ENCODE data around the gene AGO1. TPM values are rescaled to one million over a fixed set of nuclear protein-coding genes. Genes with fewer than 3 reads are reported as not detected.

AGO1 gene
- total and polyA plus RNA-seq, 2 of the 8 experiments (the other 6 are each of a cell fraction or from before 2014, with no cell fraction given) = 15.1 to 73.7 TPM

DNA sequence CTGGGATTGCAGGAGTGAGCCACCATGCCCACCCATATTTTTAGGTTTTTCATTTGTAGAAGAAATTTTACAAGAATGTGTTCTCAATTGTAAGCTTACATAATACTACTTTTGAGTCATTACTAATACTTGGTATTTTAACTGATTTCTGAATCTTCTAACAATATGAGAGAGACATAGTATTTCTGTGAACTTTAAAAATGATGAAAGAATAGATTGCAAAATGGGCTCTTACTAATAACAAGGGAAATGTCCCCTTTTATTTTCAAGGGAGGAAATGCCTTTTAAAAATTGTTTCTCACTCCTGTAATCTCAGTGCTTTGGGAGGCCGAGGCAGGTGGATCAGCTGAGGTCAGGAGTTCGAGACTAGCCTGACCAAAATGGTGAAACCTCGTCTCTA, 53.8 kb downstream of the AGO1 start (continued):
- TF ChIP-seq, protein P1, sequence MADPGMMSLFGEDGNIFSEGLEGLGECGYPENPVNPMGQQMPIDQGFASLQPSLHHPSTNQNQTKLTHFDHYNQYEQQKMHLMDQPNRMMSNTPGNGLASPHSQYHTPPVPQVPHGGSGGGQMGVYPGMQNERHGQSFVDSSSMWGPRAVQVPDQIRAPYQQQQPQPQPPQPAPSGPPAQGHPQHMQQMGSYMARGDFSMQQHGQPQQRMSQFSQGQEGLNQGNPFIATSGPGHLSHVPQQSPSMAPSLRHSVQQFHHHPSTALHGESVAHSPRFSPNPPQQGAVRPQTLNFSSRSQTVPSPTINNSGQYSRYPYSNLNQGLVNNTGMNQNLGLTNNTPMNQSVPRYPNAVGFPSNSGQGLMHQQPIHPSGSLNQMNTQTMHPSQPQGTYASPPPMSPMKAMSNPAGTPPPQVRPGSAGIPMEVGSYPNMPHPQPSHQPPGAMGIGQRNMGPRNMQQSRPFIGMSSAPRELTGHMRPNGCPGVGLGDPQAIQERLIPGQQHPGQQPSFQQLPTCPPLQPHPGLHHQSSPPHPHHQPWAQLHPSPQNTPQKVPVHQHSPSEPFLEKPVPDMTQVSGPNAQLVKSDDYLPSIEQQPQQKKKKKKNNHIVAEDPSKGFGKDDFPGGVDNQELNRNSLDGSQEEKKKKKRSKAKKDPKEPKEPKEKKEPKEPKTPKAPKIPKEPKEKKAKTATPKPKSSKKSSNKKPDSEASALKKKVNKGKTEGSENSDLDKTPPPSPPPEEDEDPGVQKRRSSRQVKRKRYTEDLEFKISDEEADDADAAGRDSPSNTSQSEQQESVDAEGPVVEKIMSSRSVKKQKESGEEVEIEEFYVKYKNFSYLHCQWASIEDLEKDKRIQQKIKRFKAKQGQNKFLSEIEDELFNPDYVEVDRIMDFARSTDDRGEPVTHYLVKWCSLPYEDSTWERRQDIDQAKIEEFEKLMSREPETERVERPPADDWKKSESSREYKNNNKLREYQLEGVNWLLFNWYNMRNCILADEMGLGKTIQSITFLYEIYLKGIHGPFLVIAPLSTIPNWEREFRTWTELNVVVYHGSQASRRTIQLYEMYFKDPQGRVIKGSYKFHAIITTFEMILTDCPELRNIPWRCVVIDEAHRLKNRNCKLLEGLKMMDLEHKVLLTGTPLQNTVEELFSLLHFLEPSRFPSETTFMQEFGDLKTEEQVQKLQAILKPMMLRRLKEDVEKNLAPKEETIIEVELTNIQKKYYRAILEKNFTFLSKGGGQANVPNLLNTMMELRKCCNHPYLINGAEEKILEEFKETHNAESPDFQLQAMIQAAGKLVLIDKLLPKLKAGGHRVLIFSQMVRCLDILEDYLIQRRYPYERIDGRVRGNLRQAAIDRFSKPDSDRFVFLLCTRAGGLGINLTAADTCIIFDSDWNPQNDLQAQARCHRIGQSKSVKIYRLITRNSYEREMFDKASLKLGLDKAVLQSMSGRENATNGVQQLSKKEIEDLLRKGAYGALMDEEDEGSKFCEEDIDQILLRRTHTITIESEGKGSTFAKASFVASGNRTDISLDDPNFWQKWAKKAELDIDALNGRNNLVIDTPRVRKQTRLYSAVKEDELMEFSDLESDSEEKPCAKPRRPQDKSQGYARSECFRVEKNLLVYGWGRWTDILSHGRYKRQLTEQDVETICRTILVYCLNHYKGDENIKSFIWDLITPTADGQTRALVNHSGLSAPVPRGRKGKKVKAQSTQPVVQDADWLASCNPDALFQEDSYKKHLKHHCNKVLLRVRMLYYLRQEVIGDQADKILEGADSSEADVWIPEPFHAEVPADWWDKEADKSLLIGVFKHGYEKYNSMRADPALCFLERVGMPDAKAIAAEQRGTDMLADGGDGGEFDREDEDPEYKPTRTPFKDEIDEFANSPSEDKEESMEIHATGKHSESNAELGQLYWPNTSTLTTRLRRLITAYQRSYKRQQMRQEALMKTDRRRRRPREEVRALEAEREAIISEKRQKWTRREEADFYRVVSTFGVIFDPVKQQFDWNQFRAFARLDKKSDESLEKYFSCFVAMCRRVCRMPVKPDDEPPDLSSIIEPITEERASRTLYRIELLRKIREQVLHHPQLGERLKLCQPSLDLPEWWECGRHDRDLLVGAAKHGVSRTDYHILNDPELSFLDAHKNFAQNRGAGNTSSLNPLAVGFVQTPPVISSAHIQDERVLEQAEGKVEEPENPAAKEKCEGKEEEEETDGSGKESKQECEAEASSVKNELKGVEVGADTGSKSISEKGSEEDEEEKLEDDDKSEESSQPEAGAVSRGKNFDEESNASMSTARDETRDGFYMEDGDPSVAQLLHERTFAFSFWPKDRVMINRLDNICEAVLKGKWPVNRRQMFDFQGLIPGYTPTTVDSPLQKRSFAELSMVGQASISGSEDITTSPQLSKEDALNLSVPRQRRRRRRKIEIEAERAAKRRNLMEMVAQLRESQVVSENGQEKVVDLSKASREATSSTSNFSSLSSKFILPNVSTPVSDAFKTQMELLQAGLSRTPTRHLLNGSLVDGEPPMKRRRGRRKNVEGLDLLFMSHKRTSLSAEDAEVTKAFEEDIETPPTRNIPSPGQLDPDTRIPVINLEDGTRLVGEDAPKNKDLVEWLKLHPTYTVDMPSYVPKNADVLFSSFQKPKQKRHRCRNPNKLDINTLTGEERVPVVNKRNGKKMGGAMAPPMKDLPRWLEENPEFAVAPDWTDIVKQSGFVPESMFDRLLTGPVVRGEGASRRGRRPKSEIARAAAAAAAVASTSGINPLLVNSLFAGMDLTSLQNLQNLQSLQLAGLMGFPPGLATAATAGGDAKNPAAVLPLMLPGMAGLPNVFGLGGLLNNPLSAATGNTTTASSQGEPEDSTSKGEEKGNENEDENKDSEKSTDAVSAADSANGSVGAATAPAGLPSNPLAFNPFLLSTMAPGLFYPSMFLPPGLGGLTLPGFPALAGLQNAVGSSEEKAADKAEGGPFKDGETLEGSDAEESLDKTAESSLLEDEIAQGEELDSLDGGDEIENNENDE (IDR thresholded peaks at IDR 0.05; ENCODE audit: insufficient replicate concordance, low read length) = no peak
- TF ChIP-seq CTBP2 (IDR thresholded peaks at IDR 0.05; ENCODE audit: borderline replicate concordance, insufficient read depth, insufficient read length, low read length) = no peak
- TF ChIP-seq RFX5 (IDR thresholded peaks at IDR 0.05; ENCODE audit: borderline replicate concordance, low read depth, low read length) = no peak
- no peak for TF ChIP-seq HDAC2 (IDR thresholded peaks at IDR 0.05; ENCODE audit: borderline replicate concordance in 1 of 2, low read depth in 2 of 2, low read length in 2 of 2)
- no peak for TF ChIP-seq JUND (IDR thresholded peaks at IDR 0.05; ENCODE audit: low read length)
- no peak for TF ChIP-seq RBBP5 (IDR thresholded peaks at IDR 0.05; ENCODE audit: borderline replicate concordance, low read depth, low read length)
- TF ChIP-seq CREB1 (IDR thresholded peaks at IDR 0.05) = no peak
- no peak for TF ChIP-seq SUZ12 (IDR thresholded peaks at IDR 0.05; ENCODE audit: low read length)
